Measurements from ENCODE around the gene CCDC160.

CCDC160 gene

GRCh38 chrX:134240209-134240608 lies 3.2 kb downstream of the CCDC160 start:
- H3K36me3 ChIP-seq (ENCODE audit: control insufficient read depth, insufficient read depth, low read length) = no peaks in the 10 kb centered on the region
- TF ChIP-seq, protein P1, sequence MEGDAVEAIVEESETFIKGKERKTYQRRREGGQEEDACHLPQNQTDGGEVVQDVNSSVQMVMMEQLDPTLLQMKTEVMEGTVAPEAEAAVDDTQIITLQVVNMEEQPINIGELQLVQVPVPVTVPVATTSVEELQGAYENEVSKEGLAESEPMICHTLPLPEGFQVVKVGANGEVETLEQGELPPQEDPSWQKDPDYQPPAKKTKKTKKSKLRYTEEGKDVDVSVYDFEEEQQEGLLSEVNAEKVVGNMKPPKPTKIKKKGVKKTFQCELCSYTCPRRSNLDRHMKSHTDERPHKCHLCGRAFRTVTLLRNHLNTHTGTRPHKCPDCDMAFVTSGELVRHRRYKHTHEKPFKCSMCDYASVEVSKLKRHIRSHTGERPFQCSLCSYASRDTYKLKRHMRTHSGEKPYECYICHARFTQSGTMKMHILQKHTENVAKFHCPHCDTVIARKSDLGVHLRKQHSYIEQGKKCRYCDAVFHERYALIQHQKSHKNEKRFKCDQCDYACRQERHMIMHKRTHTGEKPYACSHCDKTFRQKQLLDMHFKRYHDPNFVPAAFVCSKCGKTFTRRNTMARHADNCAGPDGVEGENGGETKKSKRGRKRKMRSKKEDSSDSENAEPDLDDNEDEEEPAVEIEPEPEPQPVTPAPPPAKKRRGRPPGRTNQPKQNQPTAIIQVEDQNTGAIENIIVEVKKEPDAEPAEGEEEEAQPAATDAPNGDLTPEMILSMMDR (IDR thresholded peaks at IDR 0.05) = no peak
- no peak overlapping the region for H3K27ac ChIP-seq
- H3K27me3 ChIP-seq (ENCODE audit: control insufficient read depth, insufficient read depth, low read length) = no peaks in the 10 kb centered on the region
- no peak overlapping the region for H3K9ac ChIP-seq
- no peak overlapping the region for H2AFZ ChIP-seq
- H3K4me1 ChIP-seq = no peaks in the 10 kb centered on the region
- no peak overlapping the region for H3K4me2 ChIP-seq (ENCODE audit: low read length)
- H3K4me3 ChIP-seq (ENCODE audit: low read depth, low read length) = no peak overlapping the region
- no peaks in the 10 kb centered on the region for H3K79me2 ChIP-seq
- H3K9me3 ChIP-seq (ENCODE audit: control insufficient read depth, low read length) = no peaks in the 10 kb centered on the region

- H3K4me2 ChIP-seq (ENCODE audit: low read length) = no peak overlapping the region
- no peak overlapping the region for H2AFZ ChIP-seq
Measured at GRCh38 chrX:134241960-134242619, 5.1 kb downstream of the CCDC160 start.

DNA sequence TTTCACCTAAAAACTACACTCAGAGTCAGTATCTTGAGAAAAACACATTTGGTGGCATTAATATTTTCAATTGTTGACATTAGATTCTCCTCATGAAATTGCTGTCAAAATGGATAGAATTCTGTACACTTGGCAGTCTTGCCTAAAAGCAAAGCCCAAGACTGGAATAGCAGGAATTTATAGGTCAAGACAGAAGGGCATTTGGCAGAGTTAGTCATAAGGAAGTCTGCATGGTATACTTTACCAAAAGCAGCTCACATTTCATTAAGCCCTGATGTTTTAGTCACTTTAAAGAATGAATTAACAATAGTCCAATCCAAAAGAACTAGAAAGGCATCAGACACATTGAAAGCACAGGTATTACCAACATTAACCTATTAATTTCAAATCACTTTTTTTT lies 7.1 kb downstream of the CCDC160 start:
- TF ChIP-seq, protein P1 (IDR thresholded peaks at IDR 0.05) = no peak
- Histone ChIP-seq H3K27me3 (ENCODE audit: control insufficient read depth, insufficient read depth, low read length) (no peaks in the 10 kb centered on the region), H3K4me3 (ENCODE audit: low read depth, low read length) (no peak overlapping the region), H3K79me2 (no peaks in the 10 kb centered on the region), H3K9ac (no peak overlapping the region), H3K27ac (no peak overlapping the region), H3K4me1 (no peaks in the 10 kb centered on the region), H2AFZ (no peak overlapping the region), H3K36me3 (ENCODE audit: control insufficient read depth, insufficient read depth, low read length) (no peaks in the 10 kb centered on the region), H3K4me2 (ENCODE audit: low read length) (peak overlapping the region; percentile 26), H3K9me3 (ENCODE audit: control insufficient read depth, low read length) (no peaks in the 10 kb centered on the region)

More at GRCh38 chrX:134241960-134242619, 5.1 kb downstream of the CCDC160 start:
- no peaks in the 10 kb centered on the region for H3K27me3 ChIP-seq (ENCODE audit: control insufficient read depth, insufficient read depth, low read length)
- H3K9ac ChIP-seq = no peak overlapping the region
- no peaks in the 10 kb centered on the region for H3K4me1 ChIP-seq
- TF ChIP-seq, protein P1 (IDR thresholded peaks at IDR 0.05) = no peak
- no peaks in the 10 kb centered on the region for H3K9me3 ChIP-seq (ENCODE audit: control insufficient read depth, low read length)
- no peak overlapping the region for H3K27ac ChIP-seq
- H3K79me2 ChIP-seq = no peaks in the 10 kb centered on the region
- no peak overlapping the region for H3K4me3 ChIP-seq (ENCODE audit: low read depth, low read length)
- H3K36me3 ChIP-seq (ENCODE audit: control insufficient read depth, insufficient read depth, low read length) = no peaks in the 10 kb centered on the region

DNA sequence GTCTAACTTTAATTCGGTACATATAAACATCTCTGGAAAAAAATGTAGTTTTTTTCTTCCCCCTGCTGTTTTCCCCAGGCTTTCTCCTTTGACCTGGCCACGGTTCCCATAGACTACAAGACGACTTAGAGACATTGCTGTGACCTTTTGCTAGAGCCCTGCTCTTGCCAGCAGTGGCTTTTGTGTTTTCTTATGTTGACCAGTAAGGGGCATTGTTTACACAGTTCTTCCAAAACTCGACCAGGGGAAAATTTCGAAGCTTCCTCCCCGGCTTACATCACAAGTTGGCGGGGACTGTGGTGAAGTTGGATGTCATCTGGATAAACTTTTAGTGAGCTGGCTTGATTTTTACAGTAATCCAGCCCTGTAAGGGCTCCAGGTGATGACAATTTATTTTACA lies 9.3 kb downstream of the CCDC160 start:
- Histone ChIP-seq H3K27me3 (ENCODE audit: control insufficient read depth, insufficient read depth, low read length) (no peaks in the 10 kb centered on the region), H3K4me1 (no peaks in the 10 kb centered on the region), H3K9ac (no peak overlapping the region), H3K9me3 (ENCODE audit: control insufficient read depth, low read length) (no peaks in the 10 kb centered on the region), H3K27ac (no peak overlapping the region), H3K36me3 (ENCODE audit: control insufficient read depth, insufficient read depth, low read length) (no peaks in the 10 kb centered on the region), H2AFZ (no peak overlapping the region), H3K4me2 (ENCODE audit: low read length) (no peak overlapping the region), H3K79me2 (no peaks in the 10 kb centered on the region), H3K4me3 (ENCODE audit: low read depth, low read length) (no peak overlapping the region)
- TF ChIP-seq, protein P1 (IDR thresholded peaks at IDR 0.05) = no peak

DNA sequence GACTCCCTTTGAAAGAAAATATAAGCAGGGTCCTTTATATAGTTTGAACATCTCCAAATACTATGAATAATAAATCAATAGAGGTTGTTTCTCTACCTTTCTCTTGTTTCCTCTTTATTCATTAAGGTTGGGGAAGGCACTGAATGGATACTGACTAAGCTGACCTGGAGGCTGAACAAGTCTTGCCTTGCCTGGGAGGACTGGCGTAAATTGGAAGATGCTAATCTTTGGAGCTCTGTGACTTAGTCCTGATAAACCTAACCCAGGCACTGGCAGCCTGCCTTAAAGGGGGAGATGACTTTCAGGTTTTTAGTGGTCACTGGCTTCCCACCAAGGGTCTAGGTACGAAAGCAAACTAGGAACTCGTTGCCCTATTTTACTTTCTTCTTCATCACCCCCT lies 10.5 kb downstream of the CCDC160 start:
- H3K4me1 ChIP-seq = no peaks in the 10 kb centered on the region
- H3K79me2 ChIP-seq = no peaks in the 10 kb centered on the region
- no peak overlapping the region for H2AFZ ChIP-seq
- no peak overlapping the region for H3K4me2 ChIP-seq (ENCODE audit: low read length)
- H3K27ac ChIP-seq = no peak overlapping the region
- H3K9me3 ChIP-seq (ENCODE audit: control insufficient read depth, low read length) = no peaks in the 10 kb centered on the region
- H3K4me3 ChIP-seq (ENCODE audit: low read depth, low read length) = no peak overlapping the region
- no peaks in the 10 kb centered on the region for H3K36me3 ChIP-seq (ENCODE audit: control insufficient read depth, insufficient read depth, low read length)
- H3K9ac ChIP-seq = no peak overlapping the region
- no peaks in the 10 kb centered on the region for H3K27me3 ChIP-seq (ENCODE audit: control insufficient read depth, insufficient read depth, low read length)
- TF ChIP-seq, protein P1 (IDR thresholded peaks at IDR 0.05) = no peak
